RWPE2 (cell line): Measurements from ENCODE around the gene ZNF518B.

ENCODE experiments used
- ATAC-seq: fragments of 200-7000 bp; cut with Tn5 transposase; 3 replicates; pipeline ENCODE4 v1.9.1; 2021; ENCODE audit warnings: low read depth
- DNase-seq: peaks from one replicate; pipeline ENCODE4 v3.0.0-alpha.2; 2020; ENCODE audit warnings: low spot score
- H3K27ac ChIP-seq: fragments of 450-650 bp; 2 replicates; pipeline ENCODE4 v1.5.1; 2017; ENCODE audit warnings: mild to moderate bottlenecking; ENCODE audit not compliant: poor library complexity, severe bottlenecking
- H3K27me3 ChIP-seq: fragments of 250-450 bp; sonication (Bioruptor Pico); 2 replicates; pipeline ENCODE4 v1.5.1; 2021; ENCODE audit warnings: mild to moderate bottlenecking, moderate library complexity; ENCODE audit not compliant: insufficient read depth, poor library complexity, severe bottlenecking
- H3K36me3 ChIP-seq: fragments of 250-450 bp; sonication (Bioruptor Pico); 2 replicates; pipeline ENCODE4 v1.5.1; 2020; ENCODE audit warnings: low read depth, mild to moderate bottlenecking, moderate library complexity
- H3K4me1 ChIP-seq: fragments of 250-450 bp; sonication (Bioruptor Pico); 2 replicates; pipeline ENCODE4 v1.5.1; 2021; ENCODE audit warnings: mild to moderate bottlenecking, moderate library complexity; ENCODE audit not compliant: insufficient read depth, poor library complexity, severe bottlenecking
- H3K4me3 ChIP-seq: fragments of 250-450 bp; sonication (Bioruptor Pico); 2 replicates; pipeline ENCODE4 v1.5.1; 2021; ENCODE audit warnings: mild to moderate bottlenecking, moderate library complexity; ENCODE audit not compliant: severe bottlenecking
- H3K9me3 ChIP-seq: fragments of 250-450 bp; sonication (Bioruptor Pico); 2 replicates; pipeline ENCODE4 v1.5.1; 2021; ENCODE audit warnings: mild to moderate bottlenecking, moderate library complexity; ENCODE audit not compliant: severe bottlenecking
- CTCF ChIP-seq: fragments of 450-650 bp; IDR thresholded peaks from one replicate; pipeline ENCODE4 v1.5.1; 2017; ENCODE audit warnings: mild to moderate bottlenecking, moderate library complexity; ENCODE audit not compliant: poor library complexity, severe bottlenecking

ZNF518B gene

GRCh38 chr4:10496200-10496599, 39.0 kb upstream of the ZNF518B start:
- no peak overlapping the region for H3K27ac ChIP-seq
- H3K36me3 ChIP-seq = no peaks in the 10 kb centered on the region
- no peaks in the 10 kb centered on the region for H3K9me3 ChIP-seq
- no peaks in the 10 kb centered on the region for H3K4me1 ChIP-seq
- no peak for TF ChIP-seq CTCF
- no peak for DNase-seq
- ATAC-seq = no peak
- no peaks in the 10 kb centered on the region for H3K27me3 ChIP-seq
- no peak overlapping the region for H3K4me3 ChIP-seq

DNA sequence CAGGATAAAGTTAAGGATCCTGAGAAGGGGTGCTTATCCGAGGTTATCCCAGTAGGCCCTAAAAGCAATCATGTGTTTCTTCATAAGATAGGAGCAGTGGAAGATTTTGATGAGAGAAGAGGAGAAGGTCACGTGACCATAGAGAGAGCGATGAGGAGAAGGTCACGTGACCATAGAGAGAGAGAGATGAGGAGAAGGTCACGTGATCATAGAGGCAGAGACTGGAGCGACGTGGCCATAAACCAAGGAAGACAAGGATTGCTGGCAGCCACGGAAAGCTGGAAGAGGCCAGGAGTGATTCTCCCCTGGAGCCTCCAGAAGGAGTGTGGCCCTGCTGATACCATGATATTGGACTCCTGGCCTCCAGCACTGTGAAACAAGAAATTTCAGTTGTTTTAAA, 38.4 kb upstream of the ZNF518B start:
- ATAC-seq (no peak), DNase-seq (no peak)
- Histone ChIP-seq H3K27me3 (no peaks in the 10 kb centered on the region), H3K4me1 (no peaks in the 10 kb centered on the region), H3K9me3 (no peaks in the 10 kb centered on the region), H3K4me3 (no peak overlapping the region), H3K36me3 (no peaks in the 10 kb centered on the region), H3K27ac (no peak overlapping the region)
- no peak for TF ChIP-seq CTCF

GRCh38 chr4:10492464-10492863, 35.2 kb upstream of the ZNF518B start:
- H3K27ac ChIP-seq = no peak overlapping the region
- H3K4me3 ChIP-seq = no peak overlapping the region
- H3K9me3 ChIP-seq = no peaks in the 10 kb centered on the region
- no peak for TF ChIP-seq CTCF
- no peaks in the 10 kb centered on the region for H3K36me3 ChIP-seq
- no peaks in the 10 kb centered on the region for H3K4me1 ChIP-seq
- H3K27me3 ChIP-seq = no peaks in the 10 kb centered on the region
- ATAC-seq = no peak
- DNase-seq = no peak

GRCh38 chr4:10491401-10491800, 34.2 kb upstream of the ZNF518B start:
- H3K4me1 ChIP-seq = no peaks in the 10 kb centered on the region
- no peaks in the 10 kb centered on the region for H3K9me3 ChIP-seq
- ATAC-seq (no peak), DNase-seq (no peak)
- H3K27ac ChIP-seq = no peak overlapping the region
- no peak overlapping the region for H3K4me3 ChIP-seq
- H3K36me3 ChIP-seq = no peaks in the 10 kb centered on the region
- H3K27me3 ChIP-seq = no peaks in the 10 kb centered on the region
- TF ChIP-seq CTCF = no peak

- no peaks in the 10 kb centered on the region for H3K9me3 ChIP-seq
- no peaks in the 10 kb centered on the region for H3K27me3 ChIP-seq
- DNase-seq (no peak), ATAC-seq (no peak)
- no peaks in the 10 kb centered on the region for H3K36me3 ChIP-seq
- H3K4me1 ChIP-seq = no peaks in the 10 kb centered on the region
- no peak overlapping the region for H3K27ac ChIP-seq
- no peak overlapping the region for H3K4me3 ChIP-seq
- no peak for TF ChIP-seq CTCF
Measured at GRCh38 chr4:10490996-10491395, 33.8 kb upstream of the ZNF518B start.
